ENCODE measurements around the gene COX7B2. TPM values are rescaled to one million over a fixed set of nuclear protein-coding genes. Genes with fewer than 3 reads are reported as not detected.

The COX7B2 gene
- polyA plus RNA-seq, 3 donors, result not detected

DNA sequence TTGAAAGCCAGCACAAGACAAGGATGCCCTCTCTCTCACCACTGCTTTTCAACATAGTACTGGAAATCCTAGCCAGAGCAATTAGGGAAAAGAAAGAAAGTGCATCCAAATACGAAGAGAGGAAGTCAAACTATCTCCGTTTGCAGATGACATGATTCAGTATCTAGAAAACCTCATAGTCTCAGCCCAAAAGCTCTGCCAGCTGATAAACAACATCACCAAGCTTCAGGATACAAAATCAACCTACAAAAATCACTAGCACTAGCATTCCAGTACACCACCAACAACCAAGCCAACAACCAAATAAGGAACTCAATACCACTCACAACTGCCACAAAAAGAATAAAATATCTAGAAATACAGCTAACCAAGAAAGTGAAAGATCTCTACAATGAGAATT lies 38.6 kb downstream of the COX7B2 start:
- peaks cover 0 to 10% (median 3%) of the 10 kb centered on the region in 7 donors for H3K9me3 Mint-ChIP-seq
- no peaks in the 10 kb centered on the region for H3K36me3 Mint-ChIP-seq

GRCh38 chr4:46856333-46856732 lies 52.7 kb downstream of the COX7B2 start:
- Histone ChIP-seq H3K4me2 (replicated peaks; ENCODE audit: extremely low read depth, low read length, poor library complexity, severe bottlenecking) (no peak overlapping the region), H3K27me3 (ENCODE audit: control insufficient read depth in 2 of 2, insufficient read depth in 2 of 2, low read length in 2 of 2) (no peaks in the 10 kb centered on the region), H3K4me1 (ENCODE audit: control insufficient read depth in 1 of 2, insufficient read depth in 2 of 2, low read length in 2 of 2) (no peaks in the 10 kb centered on the region), H4K20me1 (ENCODE audit: insufficient read depth, low read length) (no peaks in the 10 kb centered on the region), H3K9ac (ENCODE audit: insufficient read depth, low read length, poor library complexity, severe bottlenecking) (no peak overlapping the region), H2AFZ (ENCODE audit: insufficient read depth, low read depth, low read length, poor library complexity, severe bottlenecking) (no peak overlapping the region), H3K36me3 (replicated peaks in 1 of 2; ENCODE audit: control insufficient read depth in 1 of 2, insufficient read depth in 2 of 2, low read length in 2 of 2) (no peaks in the 10 kb centered on the region), H3K27ac (ENCODE audit: low read depth in 1 of 2, low read length in 2 of 2) (no peak overlapping the region), H3K9me3 (replicated peaks in 1 of 2; ENCODE audit: control insufficient read depth in 1 of 2, insufficient read depth in 1 of 2, low read length in 2 of 2) (no peaks in the 10 kb centered on the region), H3K4me3 (replicated peaks in 1 of 3; ENCODE audit: low read depth in 2 of 3, low read length in 3 of 3) (no peak overlapping the region), H3K79me2 (ENCODE audit: insufficient read depth, low read length) (no peaks in the 10 kb centered on the region)
- Mint-ChIP-seq H3K27me3 (ENCODE audit: low read depth in 3 of 3) (peaks cover 0 to 2% (median 2%) of the 10 kb centered on the region in 3 donors), H3K9me3 (peaks cover 0 to 2% (median 0%) of the 10 kb centered on the region in 7 donors), H3K4me3 (no peak overlapping the region), H3K4me1 (no peaks in the 10 kb centered on the region), H3K36me3 (no peaks in the 10 kb centered on the region), H3K27ac (no peak overlapping the region)
- DNase-seq, result no peak
- intact Hi-C loops (cut with micrococcal nuclease), result no loop called here
- TF ChIP-seq, protein P1, sequence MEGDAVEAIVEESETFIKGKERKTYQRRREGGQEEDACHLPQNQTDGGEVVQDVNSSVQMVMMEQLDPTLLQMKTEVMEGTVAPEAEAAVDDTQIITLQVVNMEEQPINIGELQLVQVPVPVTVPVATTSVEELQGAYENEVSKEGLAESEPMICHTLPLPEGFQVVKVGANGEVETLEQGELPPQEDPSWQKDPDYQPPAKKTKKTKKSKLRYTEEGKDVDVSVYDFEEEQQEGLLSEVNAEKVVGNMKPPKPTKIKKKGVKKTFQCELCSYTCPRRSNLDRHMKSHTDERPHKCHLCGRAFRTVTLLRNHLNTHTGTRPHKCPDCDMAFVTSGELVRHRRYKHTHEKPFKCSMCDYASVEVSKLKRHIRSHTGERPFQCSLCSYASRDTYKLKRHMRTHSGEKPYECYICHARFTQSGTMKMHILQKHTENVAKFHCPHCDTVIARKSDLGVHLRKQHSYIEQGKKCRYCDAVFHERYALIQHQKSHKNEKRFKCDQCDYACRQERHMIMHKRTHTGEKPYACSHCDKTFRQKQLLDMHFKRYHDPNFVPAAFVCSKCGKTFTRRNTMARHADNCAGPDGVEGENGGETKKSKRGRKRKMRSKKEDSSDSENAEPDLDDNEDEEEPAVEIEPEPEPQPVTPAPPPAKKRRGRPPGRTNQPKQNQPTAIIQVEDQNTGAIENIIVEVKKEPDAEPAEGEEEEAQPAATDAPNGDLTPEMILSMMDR (IDR thresholded peaks at IDR 0.05), result no peak

More for the DNA sequence above, 38.6 kb downstream of the COX7B2 start:
- Histone ChIP-seq H3K4me1 (ENCODE audit: control insufficient read depth in 1 of 2, insufficient read depth in 2 of 2, low read length in 2 of 2) (no peaks in the 10 kb centered on the region), H3K79me2 (ENCODE audit: insufficient read depth, low read length) (no peaks in the 10 kb centered on the region), H3K27ac (ENCODE audit: low read depth in 1 of 2, low read length in 2 of 2) (no peak overlapping the region), H3K36me3 (replicated peaks in 1 of 2; ENCODE audit: control insufficient read depth in 1 of 2, insufficient read depth in 2 of 2, low read length in 2 of 2) (no peaks in the 10 kb centered on the region), H4K20me1 (ENCODE audit: insufficient read depth, low read length) (no peaks in the 10 kb centered on the region), H3K9me3 (replicated peaks in 1 of 2; ENCODE audit: control insufficient read depth in 1 of 2, insufficient read depth in 1 of 2, low read length in 2 of 2) (no peaks in the 10 kb centered on the region), H3K4me2 (replicated peaks; ENCODE audit: extremely low read depth, low read length, poor library complexity, severe bottlenecking) (no peak overlapping the region), H3K4me3 (replicated peaks in 1 of 3; ENCODE audit: low read depth in 2 of 3, low read length in 3 of 3) (no peak overlapping the region), H2AFZ (ENCODE audit: insufficient read depth, low read depth, low read length, poor library complexity, severe bottlenecking) (no peak overlapping the region), H3K27me3 (ENCODE audit: control insufficient read depth in 2 of 2, insufficient read depth in 2 of 2, low read length in 2 of 2) (no peaks in the 10 kb centered on the region), H3K9ac (ENCODE audit: insufficient read depth, low read length, poor library complexity, severe bottlenecking) (no peak overlapping the region)
- intact Hi-C loops (cut with micrococcal nuclease), result no loop called here
- Mint-ChIP-seq H3K4me1 (no peaks in the 10 kb centered on the region), H3K27ac (no peak overlapping the region), H3K27me3 (ENCODE audit: low read depth in 3 of 3) (peaks cover 0 to 3% (median 0%) of the 10 kb centered on the region in 3 donors), H3K4me3 (no peak overlapping the region)
- no peak for DNase-seq
- 43% methylated on average over 1 of the region's 2 CpGs for WGBS (ENCODE audit: insufficient coverage)
- TF ChIP-seq, protein P1 (IDR thresholded peaks at IDR 0.05), result no peak

Data from CD14-positive monocyte (primary cell).